Left hindlimb (tissue), 1 donor: ENCODE data around the gene HTR3D.

ENCODE experiments used
- DNase-seq: peaks from one replicate; pipeline ENCODE4 v3.0.0-alpha.2; 2018

Gene HTR3D

GRCh38 chr3:184073621-184074020 is 42.1 kb downstream of the HTR3D start:
- no peak for DNase-seq

- no peak for DNase-seq
These were observed 44.4 kb downstream of the HTR3D start for GRCh38 chr3:184075901-184076300.

- no peak for DNase-seq
These were observed 46.3 kb downstream of the HTR3D start for GRCh38 chr3:184077881-184078280.

- no peak for DNase-seq
These were observed 47.3 kb downstream of the HTR3D start for GRCh38 chr3:184078851-184079250.

GRCh38 chr3:184081116-184081830 is 49.7 kb downstream of the HTR3D start:
- no peak for DNase-seq

- DNase-seq = no peak
These were observed 50.5 kb downstream of the HTR3D start for GRCh38 chr3:184082034-184082433.

GRCh38 chr3:184082465-184082864 is 50.9 kb downstream of the HTR3D start:
- DNase-seq = no peak

- DNase-seq = no peak
These were observed 53.9 kb downstream of the HTR3D start for GRCh38 chr3:184085389-184085852.
